Hepatocyte (in vitro differentiated cells): ENCODE data around the gene LRMDA.

ENCODE experiments used
- CTCF ChIP-seq: fragments of 200-600 bp; sonication (generic); IDR thresholded peaks from 2 replicates; pipeline ENCODE4 v1.5.1; 2016; ENCODE audit warnings: antibody characterized with exemption, mild to moderate bottlenecking; ENCODE audit not compliant: poor library complexity
- EZH2 ChIP-seq: fragments of 200-600 bp; sonication (generic); IDR thresholded peaks from 2 replicates; pipeline ENCODE4 v1.6.1; 2016; ENCODE audit warnings: antibody characterized with exemption, mild to moderate bottlenecking, borderline replicate concordance
- EZH2phosphoT487 ChIP-seq: fragments of 200-600 bp; sonication (generic); IDR thresholded peaks from one replicate; pipeline ENCODE4 v1.6.1; 2018; ENCODE audit warnings: antibody characterized with exemption, mild to moderate bottlenecking, low read depth, moderate library complexity; ENCODE audit not compliant: unreplicated experiment, severe bottlenecking

- TF ChIP-seq CTCF (no peak), EZH2 (no peak), EZH2phosphoT487 (no peak)
Observed at GRCh38 chr10:76581506-76582256, 1150.3 kb downstream of the LRMDA start.
